Heart right ventricle (tissue), 16 donors: ENCODE results near the gene EDAR. TPM values are rescaled to one million over a fixed set of nuclear protein-coding genes. Genes with fewer than 3 reads are reported as not detected.

Source experiments
- ATAC-seq, 8 donors: fragments of 200-7000 bp; cut with Tn5 transposase; one replicate each; pipeline ENCODE4 v1.9.1; 2020; ENCODE audit warnings: mild to moderate bottlenecking in 8 of 8, moderate library complexity in 8 of 8, moderate number of reproducible peaks in 1 of 8
- DNase-seq, 2 donors: peaks; one replicate each; pipeline ENCODE4 v3.0.0-alpha.2; 2020
- H3K27ac ChIP-seq, 10 donors: fragments of 200-600 bp; sonication (generic) in 2 of 10; one replicate each; pipeline versions ENCODE4 v1.5.0 to v1.8.0; 2020 to 2022; ENCODE audit warnings: mild to moderate bottlenecking in 3 of 10
- H3K27me3 ChIP-seq, 7 donors: fragments of 200-600 bp; one replicate each; pipeline ENCODE4 v1.8.0; 2021 to 2022; ENCODE audit warnings: mild to moderate bottlenecking in 2 of 7
- H3K36me3 ChIP-seq, 9 donors: fragments of 200-600 bp; sonication (generic) in 1 of 9; one replicate each; pipeline versions ENCODE4 v1.5.0 to v1.8.0; 2020 to 2022; ENCODE audit warnings: mild to moderate bottlenecking in 2 of 9
- H3K4me1 ChIP-seq, 9 donors: fragments of 200-600 bp; sonication (generic) in 1 of 9; one replicate each; pipeline versions ENCODE4 v1.5.0 to v1.8.0; 2020 to 2022; ENCODE audit warnings: mild to moderate bottlenecking in 4 of 9
- H3K4me3 ChIP-seq, 10 donors: fragments of 200-600 bp; sonication (generic) in 2 of 10; one replicate each; pipeline versions ENCODE4 v1.5.0 to v1.8.0; 2020 to 2022; ENCODE audit warnings: mild to moderate bottlenecking in 7 of 10, moderate library complexity in 2 of 10
- H3K9me3 ChIP-seq, 11 donors: fragments of 200-600 bp in 10 of 11; sonication (generic) in 2 of 11; one replicate each; pipeline versions ENCODE4 v1.5.0 to v1.8.0; 2013 to 2022; ENCODE audit warnings: mild to moderate bottlenecking in 2 of 11, control low read depth in 1 of 11, moderate library complexity in 1 of 11
- WGBS, 2 donors: extraction: QIAGEN DNeasy Blood & Tissue Kit; methylation state at CpG; one replicate each; pipeline ENCODE4 v1.1.7; 2013; ENCODE audit warnings: inconsistent platforms in 1 of 2; 5-methylcytosine and 5-hydroxymethylcytosine counted together
- intact Hi-C, 10 donors: fragments of 100-400 bp; cut with DNase I; formaldehyde crosslinking; loops; one replicate each; pipeline versions ENCODE4 v1.11.1 to v1.14.2; 2022
- polyA plus RNA-seq, 2 donors: library from polyadenylated mRNA; stranded (reverse); fragments of 200-250 nt; gene quantifications; one replicate each; pipeline ENCODE4 v1.2.3, GENCODE V29; 2013
- total RNA-seq, 10 donors: library from RNA; stranded (reverse); fragmentation: NEBNext Ultra II Directional in 3 of 10; extraction: Animal tissue kit (Norgen Biotek cat#: 25700) in 3 of 10; gene quantifications; one replicate each; pipeline versions ENCODE4 v1.2.1 to v1.2.4, GENCODE V29; 2021 to 2023
- TF ChIP-seq, protein P1 (sequence below), 9 donors: fragments of 200-600 bp; sonication (generic) in 2 of 9; IDR thresholded peaks; one replicate each; pipeline versions ENCODE4 v1.5.0 to v1.8.0; 2021 to 2022; ENCODE audit warnings: antibody characterized with exemption in 9 of 9, mild to moderate bottlenecking in 5 of 9, moderate library complexity in 1 of 9
- donor health status: Arrhythmogenic right ventricular cardiomyopathy.
- donor health status: ischemic (EF 13 %, LVEDD 7.1; RV severe dilation, severe dysfunction).
- donor health status: healthy with polysubstance abuse.
- donor health status: DM: no; HTN: yes; CAD: no.
- donor health status: DM: no; HTN: no; CAD: no.
- donor health status: ischemic (EF 25% LVEDD 6.9; RV normal size, moderate dysfunction).
- donor health status: ischemic (EF 25% LVEDD 5.7; RV mildly dilated, moderate dysfunction).
- donor health status: healthy.
- donor health status: DM: yes; HTN: yes; CAD: no.
- donor health status: Ischemic cardiomyopathy.
- donor health status: ischemic (EF 35%, LVEDD 5.7; RV mildly dilated, moderate dysfunction).
- donor health status: nonischemic (EF 11% LVEDD 7.7; RV severe dilation, severe dysfunction).
- donor health status: DM: yes; HTN: yes; CAD: no.
- donor health status: PGD.
- donor health status: ischemic (EF 29% LVEDD 5.4; RV normal size, mild dysfunction).
- donor health status: nonischemic (EF 23%, LVEDD 6.1; RV moderate dilation, normal function).

EDAR gene
- total and polyA plus RNA-seq, 12 donors, result 0.07 to 0.34 TPM; not detected in 10

DNA sequence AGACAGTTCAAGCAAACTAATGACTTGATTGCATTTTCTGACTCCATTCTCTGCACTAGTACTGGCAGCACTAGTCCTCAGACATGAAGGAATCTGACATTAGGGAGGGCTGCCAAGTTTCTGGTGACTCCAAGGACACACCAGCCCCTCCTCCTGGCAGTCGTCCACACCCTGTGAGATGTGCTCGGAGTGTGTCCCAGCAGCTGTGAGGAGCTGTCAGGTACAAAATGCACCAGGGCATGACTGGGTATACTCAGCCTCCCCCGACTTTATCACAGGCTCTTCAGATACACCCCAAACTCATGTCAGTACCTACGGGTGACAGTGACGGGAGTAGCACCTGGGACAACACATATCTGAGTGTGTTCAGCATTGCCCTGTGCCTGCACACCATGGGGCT is 43.1 kb downstream of the EDAR start:
- 19 to 43% methylated on average over 5 of the region's 5 CpGs for WGBS, 2 donors
- H3K4me3 ChIP-seq, result no peak overlapping the region
- ATAC-seq, result peak; percentile 77 to 98 (median 94)

GRCh38 chr2:108944601-108945331 is 44.3 kb downstream of the EDAR start:
- TF ChIP-seq, protein P1, sequence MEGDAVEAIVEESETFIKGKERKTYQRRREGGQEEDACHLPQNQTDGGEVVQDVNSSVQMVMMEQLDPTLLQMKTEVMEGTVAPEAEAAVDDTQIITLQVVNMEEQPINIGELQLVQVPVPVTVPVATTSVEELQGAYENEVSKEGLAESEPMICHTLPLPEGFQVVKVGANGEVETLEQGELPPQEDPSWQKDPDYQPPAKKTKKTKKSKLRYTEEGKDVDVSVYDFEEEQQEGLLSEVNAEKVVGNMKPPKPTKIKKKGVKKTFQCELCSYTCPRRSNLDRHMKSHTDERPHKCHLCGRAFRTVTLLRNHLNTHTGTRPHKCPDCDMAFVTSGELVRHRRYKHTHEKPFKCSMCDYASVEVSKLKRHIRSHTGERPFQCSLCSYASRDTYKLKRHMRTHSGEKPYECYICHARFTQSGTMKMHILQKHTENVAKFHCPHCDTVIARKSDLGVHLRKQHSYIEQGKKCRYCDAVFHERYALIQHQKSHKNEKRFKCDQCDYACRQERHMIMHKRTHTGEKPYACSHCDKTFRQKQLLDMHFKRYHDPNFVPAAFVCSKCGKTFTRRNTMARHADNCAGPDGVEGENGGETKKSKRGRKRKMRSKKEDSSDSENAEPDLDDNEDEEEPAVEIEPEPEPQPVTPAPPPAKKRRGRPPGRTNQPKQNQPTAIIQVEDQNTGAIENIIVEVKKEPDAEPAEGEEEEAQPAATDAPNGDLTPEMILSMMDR (IDR thresholded peaks at IDR 0.05), result peak in 2 of 9 donors; percentile 8 to 13
- ATAC-seq, result peak in 4 of 8 donors; percentile 9 to 31 (median 16)

More for the DNA sequence above, 43.1 kb downstream of the EDAR start:
- H3K4me1 ChIP-seq, result peaks cover 0 to 7% (median 0%) of the 10 kb centered on the region in 9 donors
- peak; percentile 80 to 81 for DNase-seq
- H3K36me3 ChIP-seq, result no peaks in the 10 kb centered on the region
- intact Hi-C loops, result loop anchor here in 1 of 10 donors (1.0 kb wide), 1 partner anchor 12 kb away; no protein-coding TSS in a partner anchor
- H3K9me3 ChIP-seq, result peaks cover 0 to 30% (median 7%) of the 10 kb centered on the region in 11 donors
- peaks cover 0 to 4% (median 0%) of the 10 kb centered on the region in 7 donors for H3K27me3 ChIP-seq
- TF ChIP-seq, protein P1 (IDR thresholded peaks at IDR 0.05), result no peak
- peak overlapping the region in 1 of 10 donors; percentile 65 for H3K27ac ChIP-seq

DNA sequence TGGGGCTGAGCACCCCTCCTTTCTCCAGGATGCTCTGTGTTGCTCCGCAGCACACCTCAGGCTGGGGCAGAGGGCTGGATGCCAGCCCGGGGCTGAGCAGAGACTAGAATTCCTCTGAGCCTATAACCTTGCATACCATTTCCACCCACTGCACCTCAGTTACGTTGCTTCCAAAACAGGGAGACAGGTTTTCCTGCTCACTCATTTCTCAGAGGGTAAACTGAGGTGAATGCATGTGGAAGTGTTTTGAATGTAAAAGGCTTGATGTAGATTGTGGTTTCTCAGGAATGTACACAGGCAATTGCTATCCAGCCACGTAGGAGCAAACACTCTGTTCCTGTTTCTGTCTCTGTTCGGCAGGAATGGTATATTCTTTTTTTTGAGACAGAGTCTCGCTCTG is 45.3 kb downstream of the EDAR start:
- Histone ChIP-seq H3K36me3 (no peaks in the 10 kb centered on the region), H3K4me3 (no peak overlapping the region), H3K27me3 (peaks cover 0 to 5% (median 0%) of the 10 kb centered on the region in 7 donors), H3K4me1 (peaks cover 0 to 7% (median 0%) of the 10 kb centered on the region in 9 donors), H3K9me3 (peaks cover 0 to 30% (median 7%) of the 10 kb centered on the region in 11 donors), H3K27ac (no peak overlapping the region)
- TF ChIP-seq, protein P1 (IDR thresholded peaks at IDR 0.05), result no peak
- DNase-seq (no peak), ATAC-seq (no peak)
- intact Hi-C loops, result no loop called here
- 76 to 86% methylated on average over 6 of the region's 6 CpGs for WGBS, 2 donors

More at GRCh38 chr2:108944601-108945331, 44.3 kb downstream of the EDAR start:
- peaks cover 0 to 5% (median 0%) of the 10 kb centered on the region in 7 donors for H3K27me3 ChIP-seq
- intact Hi-C loops, result loop anchor here in 1 of 10 donors (1.0 kb wide), 1 partner anchor 14 kb away; no protein-coding TSS in a partner anchor
- H3K4me3 ChIP-seq, result no peak overlapping the region
- peaks cover 0 to 30% (median 7%) of the 10 kb centered on the region in 11 donors for H3K9me3 ChIP-seq
- H3K36me3 ChIP-seq, result no peaks in the 10 kb centered on the region
- no peak overlapping the region for H3K27ac ChIP-seq
- 67 to 72% methylated on average over 16 of the region's 16 CpGs for WGBS, 2 donors
- DNase-seq, result no peak
- peaks cover 0 to 7% (median 0%) of the 10 kb centered on the region in 9 donors for H3K4me1 ChIP-seq

GRCh38 chr2:108942888-108943287 is 46.1 kb downstream of the EDAR start:
- ATAC-seq (no peak), DNase-seq (no peak)
- intact Hi-C loops, result no loop called here
- H3K27me3 ChIP-seq, result peaks cover 0 to 5% (median 0%) of the 10 kb centered on the region in 7 donors
- H3K36me3 ChIP-seq, result no peaks in the 10 kb centered on the region
- 85 to 86% methylated on average over 15 of the region's 15 CpGs for WGBS, 2 donors
- TF ChIP-seq, protein P1 (IDR thresholded peaks at IDR 0.05), result no peak
- no peak overlapping the region for H3K4me3 ChIP-seq
- H3K27ac ChIP-seq, result no peak overlapping the region
- peaks cover 0 to 30% (median 7%) of the 10 kb centered on the region in 11 donors for H3K9me3 ChIP-seq
- peaks cover 0 to 7% (median 0%) of the 10 kb centered on the region in 9 donors for H3K4me1 ChIP-seq
